Ammon's horn (tissue), 1 donor: ENCODE results near the gene GOLGA8K.
"Not testable (repeated sequence)": the region's sequence is repeated elsewhere in the genome, so short reads cannot be mapped to it uniquely, and the experiment has no call there.

Experiments used
- DNase-seq: peaks from one replicate; pipeline ENCODE4 v3.0.0-alpha.2; 2016; ENCODE audit warnings: low spot score

GOLGA8K gene, protein sequence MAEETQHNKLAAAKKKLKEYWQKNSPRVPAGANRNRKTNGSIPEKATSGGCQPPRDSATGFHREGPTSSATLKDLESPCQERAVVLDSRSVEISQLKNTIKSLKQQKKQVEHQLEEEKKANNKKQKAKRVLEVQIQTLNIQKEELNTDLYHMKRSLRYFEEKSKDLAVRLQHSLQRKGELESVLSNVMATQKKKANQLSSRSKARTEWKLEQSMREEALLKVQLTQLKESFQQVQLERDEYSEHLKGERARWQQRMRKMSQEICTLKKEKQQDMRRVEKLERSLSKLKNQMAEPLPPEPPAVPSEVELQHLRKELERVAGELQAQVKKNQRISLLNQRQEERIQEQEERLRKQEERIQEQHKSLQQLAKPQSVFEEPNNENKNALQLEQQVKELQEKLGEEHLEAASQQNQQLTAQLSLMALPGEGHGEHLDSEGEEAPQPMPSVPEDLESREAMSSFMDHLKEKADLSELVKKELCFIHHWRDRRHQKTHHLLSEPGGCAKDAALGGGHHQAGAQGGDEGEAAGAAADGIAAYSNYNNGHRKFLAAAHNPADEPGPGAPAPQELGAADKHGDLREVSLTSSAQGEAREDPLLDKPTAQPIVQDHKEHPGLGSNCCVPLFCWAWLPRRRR

DNA sequence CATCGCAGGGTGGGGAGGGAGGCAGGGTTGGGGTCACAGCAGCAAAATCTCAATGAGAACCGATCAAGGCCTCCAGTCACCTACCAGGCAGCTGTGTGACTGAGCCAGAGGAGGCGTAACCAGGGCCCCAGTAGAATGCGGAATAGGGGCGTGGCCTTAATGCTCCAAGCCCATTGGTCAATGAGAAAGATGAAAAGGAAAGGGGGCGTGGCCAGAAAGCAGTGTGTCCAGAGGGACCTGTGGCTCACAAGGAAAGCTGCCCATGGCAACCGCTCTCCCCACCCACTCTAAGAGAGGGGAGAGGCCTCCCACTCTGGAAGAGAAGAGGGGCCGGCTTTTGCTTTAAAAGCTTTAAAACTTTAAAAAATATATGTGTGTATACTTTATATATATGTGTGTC lies at the start of gene GOLGA8K:
Gene GOLGA8K (minus strand): TSS at position 101 of the 400 bp plus-strand sequence. CDS start 98 bp downstream, at position 3.
- not testable (repeated sequence) for DNase-seq

DNA sequence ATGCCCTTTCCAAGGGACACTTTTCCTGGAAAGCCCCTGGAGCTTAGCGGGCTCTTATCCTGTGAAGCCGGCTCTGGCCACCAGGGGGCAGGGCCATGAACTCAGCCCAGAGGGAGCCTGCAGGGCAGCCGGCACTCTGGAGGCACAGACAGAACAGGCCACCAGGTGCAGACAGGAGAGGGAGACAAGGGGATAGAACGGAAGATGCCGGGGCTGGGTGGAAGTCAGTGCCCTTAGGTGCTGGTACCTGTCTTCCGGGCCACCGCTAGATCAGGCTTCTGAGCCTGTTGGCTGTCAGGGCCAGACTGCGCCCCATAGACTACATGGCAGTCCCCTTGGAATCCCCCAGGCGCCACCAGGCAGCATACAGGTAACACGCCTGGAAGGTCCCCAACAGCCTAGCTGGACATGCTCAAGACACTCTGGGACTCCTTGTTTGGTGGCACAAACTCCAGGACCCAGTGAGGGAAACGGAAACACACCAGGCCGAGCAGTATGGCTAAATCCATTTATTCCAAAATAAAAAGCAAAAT lies 37.4 kb upstream of the GOLGA8K start:
- not testable (repeated sequence) for DNase-seq

DNA sequence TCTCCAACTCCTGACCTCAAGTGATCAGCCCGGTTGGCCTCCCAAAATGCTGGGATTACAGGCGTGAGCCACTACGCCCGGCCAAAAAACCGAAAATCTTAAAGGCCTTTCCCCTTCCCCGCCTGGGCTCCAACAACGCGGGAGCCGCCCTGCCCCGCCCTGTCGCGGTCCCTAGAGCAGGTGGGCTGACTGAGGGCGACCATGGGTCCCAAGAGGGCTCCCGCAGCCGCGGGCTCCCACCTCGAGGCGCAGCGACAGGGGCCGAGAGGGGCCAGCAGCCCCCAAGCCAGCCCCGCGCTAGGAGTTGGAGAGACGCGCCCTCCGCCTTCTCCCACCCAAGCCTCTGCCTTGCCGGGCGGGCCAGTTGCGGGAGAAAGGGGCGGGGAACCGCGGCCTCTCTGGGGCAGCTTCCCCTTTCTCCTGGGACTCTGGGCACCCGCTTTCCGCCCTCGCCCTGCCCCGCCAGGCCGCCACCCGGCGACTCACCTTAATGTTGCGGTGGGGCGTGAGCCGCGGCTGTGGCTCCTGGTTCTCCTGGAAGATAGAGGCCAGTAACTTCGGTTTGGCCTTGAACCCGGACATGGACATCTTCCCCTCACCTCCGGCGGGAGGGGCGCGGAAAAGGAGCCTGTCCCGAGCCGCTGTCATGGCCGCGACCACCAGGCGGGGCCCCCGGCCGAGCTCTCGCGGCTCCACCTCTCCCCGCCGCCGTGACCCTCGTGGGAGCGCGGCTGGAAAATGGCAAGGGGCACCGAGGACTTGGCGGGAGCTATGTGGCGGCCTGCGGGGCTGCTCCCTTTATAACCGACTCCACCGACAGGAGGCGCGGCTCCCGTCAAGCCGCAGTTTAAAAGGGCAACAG lies 31.2 kb upstream of the GOLGA8K start:
- not testable (repeated sequence) for DNase-seq

DNA sequence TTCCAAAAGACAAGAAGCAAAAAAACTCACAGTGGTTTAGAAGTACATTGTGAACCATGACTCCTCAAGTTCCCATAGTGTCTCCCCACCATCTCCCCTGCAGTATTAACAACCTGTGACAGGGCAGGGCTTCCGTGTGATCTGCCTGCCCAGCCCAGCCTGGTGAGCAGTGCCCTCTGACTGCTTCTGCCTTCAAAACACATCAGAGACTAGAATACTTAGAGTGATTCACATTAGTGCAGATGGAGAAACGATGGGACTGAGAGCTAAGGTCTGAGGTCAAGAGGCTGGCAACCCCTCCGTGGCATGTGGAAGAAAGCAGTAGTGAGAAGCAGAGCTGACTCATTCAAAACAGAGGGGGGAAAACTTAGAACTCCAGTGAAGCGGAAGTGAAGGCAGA lies 24.5 kb upstream of the GOLGA8K start:
- not testable (repeated sequence) for DNase-seq

DNA sequence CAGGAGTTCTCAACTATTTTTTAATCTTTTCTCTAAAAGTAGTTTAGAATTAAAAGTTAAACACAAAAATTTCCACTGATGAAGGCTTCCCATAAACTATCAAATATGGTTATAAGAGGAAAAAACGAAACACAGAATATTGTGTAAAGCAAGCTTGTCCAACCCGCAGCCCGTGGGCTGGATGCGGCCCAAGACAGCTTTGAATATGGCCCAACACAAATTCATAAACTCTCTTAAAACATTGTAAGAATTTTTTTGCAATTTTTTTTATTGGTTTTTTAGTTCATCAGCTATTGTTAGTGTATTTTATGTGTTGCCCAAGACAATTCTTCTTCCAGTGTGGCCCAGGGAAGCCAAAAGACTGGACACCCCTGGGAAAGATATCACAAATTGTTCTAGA lies 23.4 kb upstream of the GOLGA8K start:
- DNase-seq = not testable (repeated sequence)

DNA sequence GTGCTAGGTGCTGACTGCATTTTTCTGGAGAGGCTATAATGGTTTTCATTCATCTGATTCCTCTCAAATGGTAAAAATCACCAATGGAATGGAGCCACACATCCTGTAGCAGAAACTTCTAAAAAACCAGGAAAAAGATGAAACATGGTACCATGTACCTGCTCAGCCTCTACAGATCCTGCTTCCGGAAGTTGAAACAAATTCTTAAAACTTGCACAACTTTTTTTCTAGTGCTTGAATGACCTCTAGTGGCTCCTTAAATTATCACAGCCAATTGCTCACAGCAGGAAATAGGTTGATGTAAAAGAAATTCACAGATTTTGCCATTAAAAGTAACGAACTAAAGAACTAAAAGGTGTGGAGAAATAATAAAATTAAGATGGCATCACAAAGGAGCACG lies 4.8 kb upstream of the GOLGA8K start:
- DNase-seq = not testable (repeated sequence)

DNA sequence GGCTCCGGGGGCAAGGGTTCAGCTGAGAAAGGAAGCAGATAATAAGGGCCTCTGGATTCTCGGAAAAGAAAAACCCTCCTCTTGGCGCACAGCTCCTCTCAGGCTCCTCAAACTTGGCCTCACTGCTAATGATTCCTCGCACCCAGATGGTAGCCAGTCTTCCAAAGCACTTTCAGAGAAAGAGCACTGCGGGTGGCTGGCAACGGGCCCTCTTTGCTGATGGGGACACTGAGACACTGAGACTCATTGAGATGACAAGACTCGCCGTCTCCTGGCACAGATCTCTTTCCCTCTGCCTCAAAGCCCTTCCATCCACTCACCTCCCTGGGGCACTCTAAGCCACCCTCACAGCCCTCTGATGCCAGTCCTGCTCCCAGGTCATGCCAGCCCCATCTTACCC lies 6.6 kb downstream of the GOLGA8K start:
- not testable (repeated sequence) for DNase-seq

DNA sequence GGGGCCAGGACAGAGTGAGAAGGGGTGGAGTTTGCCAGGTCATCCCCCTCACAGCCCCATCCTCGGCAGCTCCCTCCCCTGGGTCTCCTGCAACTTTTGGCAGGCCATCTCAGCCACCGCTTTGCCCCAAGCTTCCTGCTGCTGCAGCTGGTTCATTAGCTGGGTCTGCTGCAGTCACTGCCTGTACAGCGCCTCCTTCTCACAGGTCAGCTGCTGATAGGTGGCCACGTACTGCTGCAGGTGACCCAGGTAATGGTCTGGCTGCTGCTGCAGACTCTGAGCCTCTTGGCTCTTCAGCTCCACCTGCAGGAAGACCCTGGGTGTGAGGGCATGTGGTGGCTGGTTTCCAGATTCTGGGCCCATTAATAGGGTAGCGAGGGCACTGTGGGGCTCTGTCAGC lies 8.3 kb downstream of the GOLGA8K start:
- DNase-seq = not testable (repeated sequence)

DNA sequence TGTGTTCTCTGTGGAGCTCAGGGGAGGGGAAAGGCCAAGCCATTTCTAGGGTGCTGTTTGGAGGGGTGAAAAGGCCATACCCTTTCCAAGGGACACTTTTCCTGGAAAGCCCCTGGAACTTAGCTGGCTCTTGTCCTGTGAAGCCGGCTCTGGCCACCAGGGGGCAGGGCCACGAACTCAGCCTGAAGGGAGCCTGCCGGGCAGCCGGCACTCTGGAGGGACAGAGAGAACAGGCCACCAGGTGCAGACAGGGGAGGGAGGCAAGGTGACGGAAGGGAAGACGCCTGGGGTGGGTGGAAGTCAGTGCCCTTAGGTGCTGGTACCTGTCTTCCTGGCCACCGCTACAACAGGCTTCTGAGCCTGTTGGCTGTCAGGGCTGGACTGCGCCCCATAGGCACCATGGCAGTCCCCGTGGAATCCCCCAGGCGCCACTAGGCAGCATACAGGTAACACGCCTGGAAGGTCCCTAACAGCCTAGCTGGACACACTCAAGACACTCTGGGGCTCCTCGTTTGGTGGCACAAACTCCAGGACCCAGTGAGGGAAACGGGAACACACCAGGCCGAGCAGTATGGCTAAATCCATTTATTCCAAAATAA lies 14.9 kb downstream of the GOLGA8K start:
- DNase-seq = not testable (repeated sequence)

DNA sequence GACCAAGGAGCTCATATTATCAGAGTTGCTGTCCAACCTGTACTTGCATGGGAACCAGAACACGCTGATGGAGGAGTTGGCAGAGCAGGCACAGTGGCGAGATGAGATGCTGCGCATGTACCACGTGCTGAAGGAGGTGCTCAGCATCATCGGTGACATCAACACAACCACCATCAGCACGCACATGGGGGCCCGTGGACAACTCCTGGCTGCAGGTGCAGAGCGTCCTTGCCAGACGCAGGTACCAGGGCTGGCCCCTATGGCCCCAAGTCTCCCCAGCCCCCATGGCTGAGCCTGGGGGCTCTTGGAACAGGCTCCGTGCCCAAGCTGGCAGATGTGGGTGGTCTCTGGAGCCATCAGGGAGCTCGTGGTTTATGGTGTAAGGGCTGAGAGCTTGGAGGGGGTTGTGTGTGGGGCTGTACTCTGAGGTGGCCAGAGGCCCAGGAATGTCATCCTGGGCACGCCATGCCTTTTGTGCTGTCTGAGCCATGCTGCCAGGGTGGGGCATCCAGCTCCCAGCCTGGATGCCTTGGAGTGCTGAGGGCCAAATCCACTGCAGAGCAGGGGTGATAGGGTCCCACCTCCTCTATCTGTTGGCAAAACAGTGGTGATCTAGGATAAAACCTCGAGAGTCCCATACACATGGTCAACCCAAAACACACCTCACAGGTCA lies 17.1 kb downstream of the GOLGA8K start:
- DNase-seq = not testable (repeated sequence)

DNA sequence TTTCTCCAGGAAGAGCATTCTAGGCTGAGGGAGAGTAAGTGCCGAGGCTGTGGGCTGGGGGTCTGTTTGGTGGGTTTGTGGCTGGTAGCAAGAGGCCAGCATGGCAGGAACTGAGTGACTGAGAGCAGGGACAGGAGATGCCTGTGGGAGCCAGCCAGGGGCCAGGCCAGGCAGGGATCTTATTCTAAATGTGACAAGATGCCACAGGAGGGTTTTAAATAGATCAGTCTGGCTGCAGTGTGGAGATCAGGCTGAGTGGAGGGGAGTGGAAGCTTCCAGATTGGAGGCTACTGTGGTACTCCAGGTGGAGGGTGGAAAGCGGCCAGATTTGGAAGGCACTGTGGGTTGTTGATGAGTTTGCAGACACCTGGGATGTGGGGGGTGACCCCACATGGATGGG lies 28.9 kb downstream of the GOLGA8K start:
- DNase-seq = not testable (repeated sequence)

DNA sequence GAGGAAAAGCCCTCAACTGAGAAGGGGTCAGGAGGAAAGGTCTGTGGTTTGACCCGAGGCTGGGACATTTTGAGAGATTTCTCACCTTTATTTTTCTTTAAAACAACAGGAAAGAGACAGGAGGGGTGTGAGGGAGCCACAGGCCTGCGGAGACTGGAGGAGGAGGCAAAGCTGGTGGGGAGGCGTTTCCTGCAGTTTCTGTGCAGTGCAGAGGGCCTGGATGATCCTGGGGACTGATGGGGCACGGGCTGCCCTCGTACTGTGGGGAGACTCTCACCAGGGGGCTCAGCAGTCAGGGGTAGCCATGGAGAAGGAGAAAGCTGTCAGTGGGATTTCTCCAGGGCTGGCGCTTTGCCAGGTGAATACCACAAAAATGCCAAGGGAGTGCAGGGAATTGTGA lies 29.4 kb downstream of the GOLGA8K start:
- DNase-seq = not testable (repeated sequence)

DNA sequence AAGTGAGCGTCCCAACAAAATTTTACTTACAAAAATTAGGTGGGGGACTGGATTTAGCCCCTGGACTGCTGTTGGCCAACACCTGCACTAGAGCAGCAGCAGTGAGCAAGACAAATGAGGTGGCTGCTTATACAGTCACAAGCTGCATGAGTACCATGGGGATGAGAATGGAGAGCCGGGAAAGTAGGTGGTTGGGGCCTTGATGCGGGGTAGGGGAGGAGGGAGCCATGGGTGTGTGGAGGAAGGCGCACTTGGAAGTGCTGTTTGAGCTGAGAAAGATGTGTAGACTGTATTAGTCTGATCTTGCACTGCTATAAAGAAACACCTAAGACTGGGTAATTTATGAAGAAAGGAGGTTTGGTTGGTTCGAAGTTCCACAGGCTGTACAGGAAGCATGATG lies 31.0 kb downstream of the GOLGA8K start:
- DNase-seq = not testable (repeated sequence)

DNA sequence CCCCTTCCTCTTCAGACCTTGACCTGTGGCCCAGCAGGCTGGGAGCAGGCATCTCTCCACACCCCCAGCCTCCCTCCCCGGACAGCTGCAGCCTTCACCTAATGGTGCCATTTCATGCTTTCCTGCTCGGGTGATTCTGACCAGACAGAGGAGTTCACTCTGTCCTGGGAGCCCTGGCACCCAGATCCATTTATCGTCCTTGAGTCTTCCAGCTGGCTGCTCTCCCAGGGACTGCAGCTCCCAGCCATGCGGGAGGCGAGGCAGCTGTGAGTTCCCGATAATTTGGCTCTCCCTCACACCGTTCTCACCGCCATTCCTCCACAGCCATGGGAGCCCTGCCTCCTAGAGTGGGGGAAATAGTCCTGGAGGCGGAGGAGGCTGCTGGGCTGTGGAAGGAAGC lies 32.6 kb downstream of the GOLGA8K start:
- not testable (repeated sequence) for DNase-seq

DNA sequence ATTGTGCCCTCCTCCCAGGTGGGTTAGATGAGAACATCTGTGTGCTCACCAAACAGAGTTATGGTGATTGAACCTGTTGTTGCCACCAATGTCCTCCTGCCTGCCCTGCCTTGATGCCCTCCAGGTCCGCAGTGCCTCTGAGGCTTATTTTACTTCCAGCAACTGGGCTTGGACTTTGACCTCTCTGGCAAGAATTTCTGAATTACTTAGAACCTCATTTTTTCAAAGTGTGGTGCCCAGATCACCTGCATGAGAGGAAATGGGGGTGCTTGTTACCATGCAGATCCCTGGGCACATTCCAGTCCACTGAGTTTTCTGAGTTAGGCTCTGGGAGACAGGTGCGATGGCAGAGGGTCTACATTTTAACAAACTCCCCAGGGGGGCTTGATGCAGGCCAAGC lies 33.0 kb downstream of the GOLGA8K start:
- not testable (repeated sequence) for DNase-seq

DNA sequence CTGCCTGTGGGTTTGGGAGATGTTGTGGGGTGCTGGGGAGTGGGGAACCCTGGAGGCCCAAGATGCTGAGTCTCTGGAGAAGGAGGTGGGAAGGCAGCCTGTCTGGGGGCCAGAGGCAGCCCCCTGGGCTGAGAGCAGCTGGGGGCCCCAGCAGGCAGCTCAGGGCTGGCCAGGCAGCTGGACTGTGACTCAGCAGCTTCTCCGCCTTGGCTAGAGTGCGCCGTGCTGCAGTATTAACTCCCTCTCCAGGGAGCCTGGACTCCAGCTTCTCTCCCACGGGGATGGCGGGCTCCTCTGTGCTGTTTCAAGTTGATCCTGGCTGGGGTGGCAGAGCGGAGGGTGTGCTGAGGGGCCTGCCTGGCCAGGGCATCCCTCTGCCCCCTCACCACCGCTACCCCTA lies 36.6 kb downstream of the GOLGA8K start:
- not testable (repeated sequence) for DNase-seq

DNA sequence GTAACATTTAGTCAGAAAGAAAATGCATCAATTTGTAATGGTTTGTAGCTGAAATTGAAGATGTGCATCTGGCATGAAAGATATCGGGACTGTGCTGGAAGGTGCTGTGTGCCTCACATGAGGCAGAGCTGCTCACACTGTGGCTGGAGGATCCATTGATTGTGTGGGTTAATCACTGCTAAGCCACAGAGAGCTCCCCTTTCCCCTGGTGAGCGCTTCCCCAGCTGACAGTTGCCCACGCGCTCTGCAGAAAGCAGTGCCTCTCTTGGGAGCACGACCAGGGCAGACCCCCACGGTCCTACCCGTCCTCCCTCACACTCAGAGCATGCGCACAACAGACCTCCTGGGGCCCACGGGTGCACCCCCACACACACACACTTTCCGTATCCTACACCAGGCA lies 37.1 kb downstream of the GOLGA8K start:
- DNase-seq = not testable (repeated sequence)

DNA sequence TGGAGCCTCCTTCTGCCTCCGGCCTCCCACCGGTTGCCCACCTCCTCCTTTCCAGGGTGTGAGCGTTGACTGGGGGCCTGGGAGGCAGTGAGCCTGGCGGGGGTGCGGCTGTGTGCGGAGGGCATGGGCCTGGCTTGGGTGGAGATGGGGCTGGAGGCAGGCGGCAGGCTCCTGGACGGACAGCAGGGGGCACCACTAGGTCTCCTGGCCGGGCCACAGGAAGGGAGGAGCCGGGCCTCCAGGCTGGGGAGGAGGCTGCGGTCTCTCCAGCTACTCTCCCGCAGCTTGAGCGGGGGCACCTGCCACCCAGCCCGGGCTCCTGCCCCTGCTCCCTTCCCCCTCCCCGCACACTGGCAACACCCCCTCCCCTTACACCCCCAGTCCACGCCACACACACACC lies 38.1 kb downstream of the GOLGA8K start:
- DNase-seq = not testable (repeated sequence)

DNA sequence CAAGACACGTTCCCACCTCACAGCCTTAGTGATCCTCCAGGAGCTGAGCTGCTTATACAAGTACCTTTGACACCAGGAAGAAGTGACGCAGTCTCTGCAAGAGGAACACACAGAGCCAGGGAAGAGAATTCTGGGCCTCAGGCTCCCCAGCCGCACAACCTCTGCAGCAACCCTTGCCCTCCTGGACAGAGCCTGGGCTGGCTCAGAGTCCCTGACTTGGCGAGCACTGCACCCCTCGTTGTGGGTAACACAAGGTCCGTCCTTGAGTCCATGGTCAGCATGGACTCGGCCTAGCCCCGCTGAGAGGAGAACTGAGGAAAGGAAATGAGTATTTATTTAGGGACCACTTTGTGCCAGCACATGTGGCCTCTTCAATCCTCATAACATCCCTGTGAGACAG lies 39.6 kb downstream of the GOLGA8K start:
- not testable (repeated sequence) for DNase-seq

DNA sequence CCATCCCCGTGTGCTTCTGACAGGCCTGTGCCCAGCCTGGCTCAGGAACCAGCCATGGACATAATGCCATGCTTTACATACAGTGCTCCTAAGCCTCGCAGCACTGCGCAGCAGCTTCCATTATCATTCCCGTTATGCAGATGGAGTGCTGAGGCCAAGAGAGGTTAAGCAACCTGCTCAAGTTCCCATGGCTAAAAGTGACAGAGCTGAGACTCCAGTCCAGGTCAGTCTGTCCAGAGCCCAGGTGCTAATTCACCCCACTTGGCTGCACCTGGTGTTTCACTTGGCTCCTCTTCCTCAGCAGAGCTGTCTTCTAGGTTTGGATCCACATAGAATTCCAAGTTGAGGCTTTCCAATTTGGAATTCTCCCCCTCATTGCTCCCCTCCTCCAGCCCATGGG lies 41.4 kb downstream of the GOLGA8K start:
- DNase-seq = not testable (repeated sequence)

DNA sequence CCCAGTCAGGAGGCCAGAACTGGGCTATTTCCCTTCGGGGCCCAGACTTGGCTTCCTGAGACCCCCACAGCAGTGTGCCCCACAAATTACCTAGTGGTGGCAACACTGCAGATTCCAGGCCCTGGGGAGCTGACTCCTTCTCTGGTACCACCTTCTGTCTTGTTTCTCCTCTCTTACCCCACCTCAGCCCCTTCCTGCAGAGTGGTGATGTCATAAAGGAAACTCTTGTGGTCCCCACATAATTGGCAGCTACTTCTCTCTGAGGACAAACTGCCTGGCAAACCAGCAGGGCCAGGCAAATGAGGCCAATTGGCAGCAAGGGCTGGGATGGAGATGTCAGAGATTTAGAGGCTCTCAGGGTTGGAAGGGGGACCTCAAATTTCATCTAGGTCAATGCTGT lies 44.6 kb downstream of the GOLGA8K start:
- DNase-seq = not testable (repeated sequence)
